ENCODE data around the gene RANBP10.

Gene RANBP10

DNA sequence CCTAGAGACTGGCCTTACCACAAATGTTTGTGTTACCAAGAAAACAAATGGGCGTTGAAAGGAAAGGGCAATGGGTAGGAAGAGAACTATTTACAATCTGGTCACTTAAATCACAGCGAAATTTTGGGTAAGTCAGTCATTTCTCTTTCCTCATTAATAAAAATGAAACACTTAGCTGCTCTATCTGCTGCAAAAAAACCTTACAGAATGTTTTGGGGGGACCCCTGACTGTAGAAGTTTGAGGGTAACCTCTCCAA lies 39.6 kb upstream of the RANBP10 start:
- TF ChIP-seq, protein P1, sequence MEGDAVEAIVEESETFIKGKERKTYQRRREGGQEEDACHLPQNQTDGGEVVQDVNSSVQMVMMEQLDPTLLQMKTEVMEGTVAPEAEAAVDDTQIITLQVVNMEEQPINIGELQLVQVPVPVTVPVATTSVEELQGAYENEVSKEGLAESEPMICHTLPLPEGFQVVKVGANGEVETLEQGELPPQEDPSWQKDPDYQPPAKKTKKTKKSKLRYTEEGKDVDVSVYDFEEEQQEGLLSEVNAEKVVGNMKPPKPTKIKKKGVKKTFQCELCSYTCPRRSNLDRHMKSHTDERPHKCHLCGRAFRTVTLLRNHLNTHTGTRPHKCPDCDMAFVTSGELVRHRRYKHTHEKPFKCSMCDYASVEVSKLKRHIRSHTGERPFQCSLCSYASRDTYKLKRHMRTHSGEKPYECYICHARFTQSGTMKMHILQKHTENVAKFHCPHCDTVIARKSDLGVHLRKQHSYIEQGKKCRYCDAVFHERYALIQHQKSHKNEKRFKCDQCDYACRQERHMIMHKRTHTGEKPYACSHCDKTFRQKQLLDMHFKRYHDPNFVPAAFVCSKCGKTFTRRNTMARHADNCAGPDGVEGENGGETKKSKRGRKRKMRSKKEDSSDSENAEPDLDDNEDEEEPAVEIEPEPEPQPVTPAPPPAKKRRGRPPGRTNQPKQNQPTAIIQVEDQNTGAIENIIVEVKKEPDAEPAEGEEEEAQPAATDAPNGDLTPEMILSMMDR (conservative IDR thresholded peaks at IDR 0.05; ENCODE audit: low read depth, low read length): no peak
- H3K4me3 ChIP-seq (ENCODE audit: low read depth, low read length): peak overlapping the region; percentile 93
- no peak for DNase-seq (ENCODE audit: low read depth)

DNA sequence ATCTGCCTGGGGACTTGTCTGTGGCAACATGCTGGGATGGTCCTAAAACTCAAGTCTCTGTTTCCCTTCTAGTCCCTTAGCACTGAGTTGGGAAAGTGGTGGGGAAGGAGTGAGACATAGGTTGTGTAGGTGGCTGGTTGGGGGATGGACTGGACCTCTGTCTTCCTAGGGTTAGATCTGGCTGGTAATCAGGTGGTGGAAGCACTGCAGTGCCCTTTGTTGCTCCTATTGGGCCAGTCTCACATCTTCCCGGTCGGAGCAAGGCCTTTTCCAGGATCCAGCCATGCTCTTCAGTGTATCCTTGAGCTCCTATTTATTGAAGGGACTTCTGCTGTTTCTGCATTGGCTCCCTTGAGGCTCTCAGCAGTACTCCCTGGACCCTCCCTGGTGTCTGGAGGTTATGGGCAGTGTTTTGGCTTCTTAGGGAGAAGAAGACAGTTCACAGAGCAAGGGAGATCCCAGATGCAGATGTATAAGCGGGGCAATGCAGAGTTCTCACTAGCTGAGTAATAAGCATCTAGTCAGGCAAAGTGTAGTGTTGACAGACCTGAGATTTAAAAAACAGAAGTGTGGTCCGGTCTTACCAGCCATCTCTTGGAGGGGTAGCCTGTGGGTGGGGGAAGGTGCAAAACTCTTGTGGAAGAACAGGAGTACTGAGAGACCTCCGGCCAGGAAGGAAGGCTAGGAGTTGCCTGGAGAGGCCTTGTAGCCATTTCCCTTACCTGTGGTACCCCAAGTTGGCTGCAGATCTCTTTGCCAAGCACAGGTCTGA lies 39.1 kb upstream of the RANBP10 start:
- H3K4me3 ChIP-seq (ENCODE audit: low read depth, low read length): peak overlapping the region; percentile 93
- no peak for DNase-seq (ENCODE audit: low read depth)
- TF ChIP-seq, protein P1 (conservative IDR thresholded peaks at IDR 0.05; ENCODE audit: low read depth, low read length): no peak

DNA sequence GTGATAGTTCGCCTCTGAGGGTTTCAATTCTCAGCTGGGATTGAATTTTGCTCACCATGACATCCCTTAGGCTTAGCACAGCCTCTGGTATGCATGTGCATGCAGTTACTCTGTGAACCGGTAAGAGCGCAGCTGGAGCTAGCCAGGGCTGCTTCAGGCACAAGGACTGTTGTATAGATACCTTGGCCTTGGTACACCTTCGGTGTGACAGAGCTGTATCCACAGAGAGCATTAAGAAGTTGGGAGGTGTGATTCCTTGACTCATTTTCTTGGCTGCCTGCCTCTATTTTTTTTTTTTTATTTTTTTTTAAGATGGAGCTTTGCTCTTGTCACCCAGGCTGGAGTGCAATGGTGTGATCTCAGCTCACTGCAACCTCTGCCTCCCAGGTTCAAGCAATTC lies 38.1 kb upstream of the RANBP10 start:
- DNase-seq (ENCODE audit: low read depth): peak; percentile 61
- no peak overlapping the region for H3K4me3 ChIP-seq (ENCODE audit: low read depth, low read length)
- TF ChIP-seq, protein P1 (conservative IDR thresholded peaks at IDR 0.05; ENCODE audit: low read depth, low read length): peak; percentile 10

DNA sequence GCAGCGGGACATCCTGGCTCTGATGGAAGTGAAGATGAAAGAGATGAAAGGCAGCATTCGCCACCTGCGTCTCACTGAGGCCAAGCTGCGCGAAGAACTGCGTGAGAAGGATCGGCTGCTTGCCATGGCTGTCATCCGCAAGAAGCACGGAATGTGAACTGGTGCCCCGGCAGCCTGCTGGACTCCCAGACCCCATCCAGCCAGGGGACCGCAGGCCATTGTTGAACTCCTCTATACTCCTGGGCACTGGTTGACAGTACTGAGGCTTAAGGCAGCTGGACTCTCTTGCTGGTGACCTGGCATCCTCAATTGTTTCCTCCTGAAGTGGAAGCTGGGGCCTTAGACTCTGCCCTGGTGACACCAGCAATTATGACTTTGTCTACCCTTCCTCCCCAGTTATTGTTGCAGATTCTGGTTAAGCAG lies 37.0 kb upstream of the RANBP10 start:
- DNase-seq (ENCODE audit: low read depth): no peak
- peak overlapping the region; percentile 99 for H3K4me3 ChIP-seq (ENCODE audit: low read depth, low read length)
- TF ChIP-seq, protein P1 (conservative IDR thresholded peaks at IDR 0.05; ENCODE audit: low read depth, low read length): no peak

DNA sequence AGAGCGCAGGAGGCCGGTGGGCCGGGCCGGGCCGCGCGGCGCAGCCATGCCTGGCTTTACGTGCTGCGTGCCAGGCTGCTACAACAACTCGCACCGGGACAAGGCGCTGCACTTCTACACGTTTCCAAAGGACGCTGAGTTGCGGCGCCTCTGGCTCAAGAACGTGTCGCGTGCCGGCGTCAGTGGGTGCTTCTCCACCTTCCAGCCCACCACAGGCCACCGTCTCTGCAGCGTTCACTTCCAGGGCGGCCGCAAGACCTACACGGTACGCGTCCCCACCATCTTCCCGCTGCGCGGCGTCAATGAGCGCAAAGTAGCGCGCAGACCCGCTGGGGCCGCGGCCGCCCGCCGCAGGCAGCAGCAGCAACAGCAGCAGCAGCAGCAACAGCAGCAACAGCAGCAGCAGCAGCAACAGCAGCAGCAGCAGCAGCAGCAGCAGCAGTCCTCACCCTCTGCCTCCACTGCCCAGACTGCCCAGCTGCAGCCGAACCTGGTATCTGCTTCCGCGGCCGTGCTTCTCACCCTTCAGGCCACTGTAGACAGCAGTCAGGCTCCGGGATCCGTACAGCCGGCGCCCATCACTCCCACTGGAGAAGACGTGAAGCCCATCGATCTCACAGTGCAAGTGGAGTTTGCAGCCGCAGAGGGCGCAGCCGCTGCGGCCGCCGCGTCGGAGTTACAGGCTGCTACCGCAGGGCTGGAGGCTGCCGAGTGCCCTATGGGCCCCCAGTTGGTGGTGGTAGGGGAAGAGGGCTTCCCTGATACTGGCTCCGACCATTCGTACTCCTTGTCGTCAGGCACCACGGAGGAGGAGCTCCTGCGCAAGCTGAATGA lies 36.4 kb upstream of the RANBP10 start:
- DNase-seq (ENCODE audit: low read depth): peak; percentile 69
- TF ChIP-seq, protein P1 (conservative IDR thresholded peaks at IDR 0.05; ENCODE audit: low read depth, low read length): peak; percentile 55
- H3K4me3 ChIP-seq (ENCODE audit: low read depth, low read length): peak overlapping the region; percentile 99

DNA sequence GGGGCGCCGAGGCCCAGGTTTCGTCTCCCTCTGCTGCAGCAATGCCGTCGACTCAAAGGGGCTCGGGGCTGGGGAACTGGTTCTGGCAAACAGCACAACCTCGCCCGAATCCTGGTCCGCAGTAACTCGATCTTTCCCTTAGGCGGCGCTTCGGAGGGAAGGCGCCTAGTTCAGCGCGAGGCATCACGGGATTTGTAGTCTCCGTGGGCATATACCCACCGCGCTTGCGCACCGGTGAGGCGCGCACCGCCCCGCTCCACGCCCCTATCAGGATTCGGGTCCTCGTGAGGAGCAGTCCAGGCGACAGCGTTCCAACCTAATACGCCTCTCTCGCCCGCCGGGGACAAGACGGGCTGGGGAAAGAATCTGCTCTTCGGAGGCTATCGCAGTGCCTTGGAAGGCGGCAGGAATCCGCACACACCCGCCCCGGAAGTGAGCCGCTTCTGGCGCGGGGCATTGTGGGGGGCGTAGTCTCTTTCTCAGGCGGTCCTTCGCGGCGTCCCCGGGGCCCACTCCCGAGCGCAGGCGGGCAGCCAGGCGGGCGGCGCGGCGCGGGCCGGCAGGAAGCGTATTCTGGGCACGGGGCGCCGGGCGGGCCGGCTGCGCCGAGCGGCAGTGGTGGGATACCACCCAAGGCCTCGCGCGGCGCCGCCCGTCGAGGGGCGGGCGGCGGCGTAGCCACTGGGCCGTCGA lies 35.6 kb upstream of the RANBP10 start, which contains the start of gene THAP11:
THAP11 (plus strand) TSS at position 505 of the 693 bp plus-strand sequence. CDS start 235 bp downstream, outside the sequence.
- DNase-seq (ENCODE audit: low read depth): peak; percentile 97
- TF ChIP-seq, protein P1 (conservative IDR thresholded peaks at IDR 0.05; ENCODE audit: low read depth, low read length): peak; percentile 84
- H3K4me3 ChIP-seq (ENCODE audit: low read depth, low read length): peak within 1 kb of the TSS; percentile 99
